Inferior parietal cortex (tissue), 1 donor: ENCODE measurements around the gene DOCK3.
A peak's percentile ranks its signal among the peaks of the same experiment; 100 is the strongest.
"Not testable (repeated sequence)": the region's sequence is repeated elsewhere in the genome, so short reads cannot be mapped to it uniquely, and the experiment has no call there.

Source experiments
- DNase-seq: peaks from one replicate; pipeline ENCODE4 v3.0.0-alpha.2; 2016; ENCODE audit errors: extremely low spot score

DOCK3 gene

DNA sequence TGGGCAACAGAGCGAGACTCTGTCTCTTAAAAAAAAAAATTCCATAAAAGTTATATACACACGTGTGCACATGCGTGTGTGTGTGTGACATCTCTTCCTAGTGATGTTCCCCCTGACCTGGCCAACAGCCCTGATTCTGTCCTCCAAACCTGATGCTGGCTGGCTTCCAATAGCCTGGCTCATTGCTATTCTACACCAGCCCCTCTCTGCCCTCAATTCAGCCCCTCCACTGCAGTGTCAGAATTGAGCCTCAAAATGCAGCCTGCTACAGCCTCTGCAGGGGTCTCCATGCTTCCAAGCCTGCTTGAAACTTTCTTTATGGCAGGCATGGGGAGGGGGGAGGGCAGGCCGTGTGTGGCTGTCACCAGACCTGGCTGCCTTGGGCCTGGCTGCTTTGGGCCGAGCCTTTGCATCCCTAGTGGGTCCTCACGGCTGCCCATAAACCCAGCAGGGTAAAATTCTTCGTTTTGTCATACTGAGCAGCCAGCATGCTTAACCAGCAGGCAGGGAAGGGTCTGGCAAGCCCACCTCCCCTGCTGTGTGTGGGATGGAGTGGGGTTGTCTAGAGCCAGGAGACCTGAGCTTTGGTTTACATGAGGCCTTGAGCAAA lies 22.7 kb upstream of the DOCK3 start:
- DNase-seq = no peak

- no peak for DNase-seq
These were observed 22.0 kb upstream of the DOCK3 start for GRCh38 chr3:50652709-50653108.

- no peak for DNase-seq
These were observed 20.7 kb upstream of the DOCK3 start for GRCh38 chr3:50653937-50654595.

- DNase-seq = no peak
These were observed 19.5 kb upstream of the DOCK3 start for GRCh38 chr3:50655009-50655830.

DNA sequence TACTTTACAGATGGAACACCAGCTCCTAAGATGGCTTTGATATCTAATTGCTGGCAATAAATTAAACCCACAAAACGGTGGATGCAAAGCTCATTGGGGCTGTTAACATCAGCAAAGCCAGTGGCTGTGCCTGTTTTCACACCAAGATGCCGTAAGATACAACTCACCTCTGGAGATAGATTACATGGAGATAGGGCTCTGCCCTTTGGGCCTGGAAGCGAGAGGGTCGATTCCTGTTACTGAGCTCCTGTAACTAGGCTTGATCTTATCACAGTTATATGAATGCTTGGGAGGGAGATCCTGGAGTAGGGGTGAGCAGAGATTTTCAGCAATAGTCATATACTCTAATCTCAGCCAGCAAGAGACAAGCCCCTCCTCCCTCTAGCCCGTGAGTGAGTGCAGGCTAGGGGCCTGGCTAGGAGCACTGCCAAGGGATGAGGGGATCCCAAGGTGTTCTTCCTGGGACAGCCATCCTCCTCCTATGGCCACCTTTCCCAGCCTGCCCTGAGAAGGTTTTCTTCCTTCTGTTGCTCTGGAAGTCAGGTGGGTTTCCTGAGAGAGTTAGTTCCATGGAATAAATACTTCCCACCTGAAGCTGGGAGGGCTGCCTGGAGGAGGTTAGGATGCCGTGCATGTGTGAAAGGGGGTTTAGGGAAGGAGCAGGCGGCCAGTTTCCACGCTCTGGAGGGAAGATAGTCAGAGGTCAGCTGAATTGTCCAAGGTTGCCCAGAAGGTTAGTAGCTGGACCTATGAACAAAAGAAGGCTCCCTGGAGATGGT lies 18.1 kb upstream of the DOCK3 start:
- DNase-seq = no peak

DNA sequence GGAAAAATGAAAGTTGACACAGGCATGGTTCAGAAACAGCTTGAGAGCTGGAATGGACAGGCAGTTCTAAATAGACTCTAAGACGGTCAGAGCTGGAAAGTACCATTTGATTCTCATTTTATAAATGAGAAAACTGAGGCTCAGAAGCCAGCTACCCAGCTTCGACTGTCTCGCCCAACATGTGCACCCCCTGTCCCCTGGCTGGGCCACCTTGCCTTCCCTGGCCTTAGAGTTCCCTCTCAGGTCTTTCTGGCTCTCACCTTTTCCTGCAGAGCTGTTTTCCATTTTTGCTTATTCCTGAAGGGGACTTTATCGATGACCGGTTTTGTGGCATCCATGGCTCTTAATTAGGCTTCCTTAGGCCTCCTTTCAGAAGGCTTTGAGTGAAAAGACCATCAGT lies 17.3 kb upstream of the DOCK3 start:
- DNase-seq = no peak

GRCh38 chr3:50657816-50658215 lies 16.9 kb upstream of the DOCK3 start:
- no peak for DNase-seq

DNA sequence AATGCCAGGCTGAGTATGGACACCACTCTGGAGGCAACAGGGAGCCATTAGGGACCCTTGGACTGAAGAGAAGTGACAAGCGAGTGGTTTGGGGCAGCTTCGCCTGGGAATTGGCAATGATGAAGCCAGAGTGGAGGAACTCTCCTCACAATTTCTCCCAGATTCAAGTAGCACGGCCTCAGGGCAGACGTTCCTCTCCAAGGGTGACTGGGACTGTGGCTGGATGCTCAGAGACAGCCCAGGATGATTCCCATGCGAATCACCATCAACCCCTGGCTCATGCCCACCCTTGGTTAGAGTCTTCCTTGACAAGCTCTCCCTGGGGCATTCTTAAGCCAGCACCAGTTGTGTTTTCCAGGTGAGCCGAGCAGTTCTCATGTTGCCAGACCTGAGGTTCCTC lies 16.3 kb upstream of the DOCK3 start:
- DNase-seq = no peak

GRCh38 chr3:50658831-50659230 lies 15.9 kb upstream of the DOCK3 start:
- no peak for DNase-seq

DNA sequence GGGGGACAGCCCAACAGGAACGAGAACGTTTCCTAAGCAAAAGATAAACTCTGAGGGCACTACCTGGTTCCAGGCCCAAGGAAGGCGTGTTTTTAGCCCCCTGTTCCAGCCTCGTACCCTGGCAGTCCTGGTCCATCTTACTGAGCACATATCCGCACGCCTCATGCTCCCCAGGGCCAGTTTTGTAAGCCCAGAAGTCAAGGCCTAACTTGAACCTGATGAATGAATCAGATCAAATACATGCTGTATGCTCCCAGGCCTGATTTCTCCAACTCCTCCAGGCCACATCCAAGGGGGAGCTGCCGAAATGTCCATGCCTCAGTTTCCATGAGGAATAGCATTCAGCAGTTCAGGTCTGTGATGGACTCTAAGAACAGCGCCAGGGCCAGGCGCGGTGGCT lies 14.3 kb upstream of the DOCK3 start:
- no peak for DNase-seq

DNA sequence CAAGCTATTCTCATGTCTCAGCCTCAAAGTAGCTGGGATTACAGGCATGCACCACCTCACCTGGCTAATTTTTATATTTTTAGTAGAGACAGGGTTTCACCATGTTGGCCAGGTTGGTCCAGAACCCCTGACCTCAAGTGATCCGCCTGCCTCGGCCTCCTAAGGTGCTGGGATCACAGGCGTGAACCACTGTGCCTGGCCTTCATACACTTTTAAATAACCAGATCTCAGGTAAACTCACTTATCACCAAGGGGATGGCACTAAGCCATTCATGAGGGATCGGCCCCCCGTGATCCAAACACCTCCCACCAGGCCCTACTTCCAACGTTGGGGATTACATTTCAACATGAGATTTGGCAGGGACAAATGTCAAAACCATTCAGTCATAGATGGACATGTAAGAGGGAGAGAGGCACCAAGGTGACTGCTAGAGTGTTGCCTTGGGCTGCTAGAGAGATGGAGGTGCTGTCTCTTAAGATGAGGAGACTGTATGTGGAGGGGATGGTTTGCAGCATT lies 13.3 kb upstream of the DOCK3 start:
- DNase-seq = no peak

GRCh38 chr3:50662408-50662807 lies 12.3 kb upstream of the DOCK3 start:
- DNase-seq = no peak

GRCh38 chr3:50665081-50665840 lies 9.5 kb upstream of the DOCK3 start:
- DNase-seq = no peak

DNA sequence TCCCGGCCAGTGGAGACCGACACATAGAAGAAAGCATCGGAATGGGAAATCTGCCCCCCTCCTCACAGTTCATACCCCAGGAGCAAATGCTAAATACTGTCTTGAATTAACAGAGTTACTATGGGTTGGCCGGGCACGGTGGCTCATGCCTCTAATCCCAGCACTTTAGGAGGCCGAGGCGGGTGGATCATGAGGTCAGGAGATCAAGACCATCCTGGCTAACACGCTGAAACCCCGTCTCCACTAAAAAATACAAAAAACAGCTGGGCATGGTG lies 8.9 kb upstream of the DOCK3 start:
- DNase-seq = not testable (repeated sequence)

DNA sequence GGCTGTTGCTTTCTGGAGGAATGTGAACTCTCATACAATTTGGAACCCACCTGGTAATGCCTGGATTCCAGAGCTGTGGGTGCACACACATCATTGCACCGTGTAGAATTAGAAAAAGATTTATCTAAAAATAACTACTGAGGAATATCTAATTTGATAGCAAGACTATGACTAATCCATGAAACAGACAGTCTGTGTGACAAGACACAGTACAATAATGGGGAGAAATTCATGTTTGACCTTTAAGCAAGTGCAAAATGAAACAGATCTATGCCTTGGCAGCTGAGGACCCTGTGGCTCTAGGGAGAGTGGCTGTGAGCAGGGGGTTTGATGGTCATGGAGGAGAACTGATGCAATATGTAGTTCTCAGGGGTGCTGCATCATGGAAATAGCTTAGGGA lies 7.9 kb upstream of the DOCK3 start:
- no peak for DNase-seq

DNA sequence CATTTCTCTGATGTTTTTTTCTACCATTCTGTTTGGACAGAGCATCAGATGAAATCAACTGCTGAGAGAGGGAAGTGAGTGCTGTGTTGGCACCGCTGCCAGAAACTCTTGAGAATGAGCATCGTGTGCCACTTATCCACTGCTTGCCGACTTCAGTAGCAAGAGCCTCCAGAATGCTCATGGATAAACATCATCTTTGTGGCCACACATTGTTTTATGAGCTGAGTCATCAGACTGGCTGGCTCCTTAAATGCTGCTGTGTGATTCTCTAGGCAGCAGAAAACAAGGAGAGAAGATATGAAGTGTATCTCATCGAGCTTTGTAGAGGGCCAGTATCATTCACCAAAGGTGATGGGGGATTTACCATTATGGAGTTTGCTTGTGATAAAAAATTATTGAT lies 3.4 kb upstream of the DOCK3 start:
- DNase-seq = peak; percentile 56

DNA sequence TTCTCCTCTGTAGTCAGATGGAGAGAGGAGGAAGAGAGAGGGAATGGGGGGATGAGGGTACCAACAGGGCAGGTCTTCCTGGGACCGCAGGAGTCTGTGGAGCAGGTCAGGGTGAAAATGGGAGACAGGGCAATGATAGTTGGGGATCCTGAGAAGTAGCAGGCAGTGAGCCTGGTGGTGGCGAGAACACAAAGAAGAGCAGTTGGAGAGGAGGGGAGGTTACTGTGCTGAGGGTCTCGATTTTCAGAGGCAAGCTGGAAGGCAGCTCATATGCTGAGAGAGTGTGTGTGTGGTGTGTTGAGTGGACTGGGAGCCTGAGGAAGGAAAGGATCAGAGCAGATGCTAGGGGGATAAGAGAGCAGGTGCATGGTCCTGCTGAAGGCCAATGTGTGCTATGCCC lies 2.1 kb upstream of the DOCK3 start:
- DNase-seq = no peak

- DNase-seq = no peak
These were observed 796 bp upstream of the DOCK3 start for GRCh38 chr3:50673931-50674330.

- peak; percentile 66 for DNase-seq
These were observed 678 bp downstream of the DOCK3 start for GRCh38 chr3:50675179-50676030.

GRCh38 chr3:50676031-50676705 lies 1.4 kb downstream of the DOCK3 start:
- DNase-seq = peak; percentile 45
